Activated CD8-positive, alpha-beta T cell treated with anti-CD3 and anti-CD28 coated beads for 36 hours (primary cell): Measurements from ENCODE around the gene CABP4. TPM values are rescaled to one million over a fixed set of nuclear protein-coding genes. Genes with fewer than 3 reads are reported as not detected.
"Not testable (repeated sequence)": the region's sequence is repeated elsewhere in the genome, so short reads cannot be mapped to it uniquely, and the experiment has no call there.

ENCODE experiments used
- ATAC-seq: fragments of 200-7000 bp; cut with Tn5 transposase; one replicate; pipeline ENCODE4 v1.10.0; 2021; ENCODE audit warnings: mild to moderate bottlenecking, moderate library complexity
- CTCF ChIA-PET: fragments of 350-600 bp; sonication (Branson Sonifier 250); formaldehyde crosslinking; loops from one replicate; lab custom pipeline; 2021; ENCODE audit warnings: antibody characterized with exemption; lab: Charles Lee
- POLR2A ChIA-PET: fragments of 350-600 bp; sonication (Branson Sonifier 250); formaldehyde crosslinking; loops from one replicate; lab custom pipeline; 2021; ENCODE audit warnings: antibody characterized with exemption; lab: Charles Lee
- DNase-seq: peaks from one replicate; pipeline ENCODE4 v3.0.0-alpha.2; 2020
- H3K27ac Mint-ChIP-seq: one replicate; pipeline ENCODE4 v1.8.0; 2021; ENCODE audit warnings: mild to moderate bottlenecking, mixed read lengths
- H3K27me3 Mint-ChIP-seq: one replicate; pipeline ENCODE4 v1.8.0; 2021; ENCODE audit warnings: mixed read lengths
- H3K36me3 Mint-ChIP-seq: one replicate; pipeline ENCODE4 v1.8.0; 2021; ENCODE audit warnings: low read depth, mixed read lengths
- H3K4me1 Mint-ChIP-seq: one replicate; pipeline ENCODE4 v1.8.0; 2021; ENCODE audit warnings: low read depth, mixed read lengths
- H3K4me3 Mint-ChIP-seq: one replicate; pipeline ENCODE4 v1.8.0; 2021; ENCODE audit warnings: mild to moderate bottlenecking, moderate library complexity, mixed read lengths
- H3K9me3 Mint-ChIP-seq: one replicate; pipeline ENCODE4 v1.8.0; 2021; ENCODE audit warnings: mixed read lengths
- CTCF ChIP-seq: fragments of 200-600 bp; IDR thresholded peaks from one replicate; pipeline ENCODE4 v1.8.0; 2022; ENCODE audit warnings: antibody characterized with exemption, mild to moderate bottlenecking
- intact Hi-C: fragments of 100-400 bp; cut with micrococcal nuclease; formaldehyde crosslinking; loops from one replicate; pipeline ENCODE4 v1.10.0; 2022
- total RNA-seq, 2 experiments: library from RNA; stranded (reverse); gene quantifications; one replicate each; pipeline ENCODE4 v1.2.3, GENCODE V29; 2021

Gene CABP4
- total RNA-seq, 2 experiments from 2014 or later = 0.83 to 1.4 TPM

- ChIA-PET POLR2A (interaction anchor here (0.6 to 7.2 kb wide), 16 partner anchors 7 to 145 kb away, joined by 3 to 83 read pairs (median 4); partner anchors contain the start of genes AIP, CABP4, PPP1CA and PTPRCAP), CTCF (interaction anchor here (0.7 to 2.4 kb wide), 13 partner anchors 8 to 123 kb away, joined by 3 to 18 read pairs (median 4); partner anchors contain the start of genes CDK2AP2, PPP1CA, PTPRCAP and RAD9A)
- H3K27ac Mint-ChIP-seq = peak within 1 kb of the TSS; percentile 92
- intact Hi-C loops = no loop called here
- H3K27me3 Mint-ChIP-seq = no peaks in the 10 kb centered on the region
- peaks cover 34% of the 10 kb centered on the region for H3K4me1 Mint-ChIP-seq
- H3K4me3 Mint-ChIP-seq = peak within 1 kb of the TSS; percentile 95
- peak; percentile 28 for TF ChIP-seq CTCF
- DNase-seq (peak; percentile 94), ATAC-seq (peak; percentile 86)
- peaks cover 11% of the 10 kb centered on the region for H3K36me3 Mint-ChIP-seq
- H3K9me3 Mint-ChIP-seq = no peaks in the 10 kb centered on the region
Measured at GRCh38 chr11:67468759-67469507, 13.8 kb downstream of the CABP4 start, which contains the start of gene TMEM134. Gene TMEM134 (minus strand): TSS chr11:67469251. CDS start chr11:67469192, 59 bp downstream.

- ATAC-seq = no peak
- H3K4me3 Mint-ChIP-seq = peak overlapping the region; percentile 95
- no peaks in the 10 kb centered on the region for H3K27me3 Mint-ChIP-seq
- H3K9me3 Mint-ChIP-seq = no peaks in the 10 kb centered on the region
- peaks cover 30% of the 10 kb centered on the region for H3K4me1 Mint-ChIP-seq
- H3K27ac Mint-ChIP-seq = peak overlapping the region; percentile 87
- POLR2A ChIA-PET = interaction anchor here (1.0 to 7.2 kb wide), 6 partner anchors 12 to 49 kb away, joined by 4 to 83 read pairs (median 8); partner anchors contain the start of genes AIP and PTPRCAP
- peaks cover 11% of the 10 kb centered on the region for H3K36me3 Mint-ChIP-seq
- CTCF ChIA-PET = interaction anchor here (0.7 to 2.4 kb wide), 6 partner anchors 9 to 78 kb away, joined by 3 to 18 read pairs (median 4); partner anchors contain the start of genes CDK2AP2, PPP1CA, PTPRCAP and RAD9A
- intact Hi-C loops = no loop called here
- no peak for DNase-seq
- TF ChIP-seq CTCF = no peak
Measured at GRCh38 chr11:67469508-67469811, 14.3 kb downstream of the CABP4 start.

- H3K27me3 Mint-ChIP-seq = no peaks in the 10 kb centered on the region
- ATAC-seq = no peak
- POLR2A ChIA-PET = interaction anchor here (1.6 to 7.2 kb wide), 2 partner anchors 11 to 16 kb away, joined by 7 to 81 read pairs; partner anchors contain the start of gene AIP
Measured at GRCh38 chr11:67470337-67471002, 15.3 kb downstream of the CABP4 start.

GRCh38 chr11:67472882-67473281 is 17.7 kb downstream of the CABP4 start:
- Mint-ChIP-seq H3K36me3 (peaks cover 2% of the 10 kb centered on the region), H3K4me1 (peaks cover 8% of the 10 kb centered on the region), H3K27me3 (no peaks in the 10 kb centered on the region), H3K4me3 (no peak overlapping the region), H3K27ac (no peak overlapping the region), H3K9me3 (no peaks in the 10 kb centered on the region)
- ATAC-seq (no peak), DNase-seq (no peak)
- POLR2A ChIA-PET = interaction anchor here (1.1 kb wide), 1 partner anchor 14 kb away, joined by 4 read pairs; no protein-coding TSS in a partner anchor
- TF ChIP-seq CTCF = no peak
- CTCF ChIA-PET = interaction anchor here (1.6 to 2.2 kb wide), 2 partner anchors 11 to 127 kb away, joined by 5 to 6 read pairs; partner anchors contain the start of gene AIP
- intact Hi-C loops = no loop called here

More at GRCh38 chr11:67470337-67471002, 15.3 kb downstream of the CABP4 start:
- Mint-ChIP-seq H3K4me3 (peak overlapping the region; percentile 95), H3K4me1 (peaks cover 26% of the 10 kb centered on the region), H3K9me3 (no peaks in the 10 kb centered on the region), H3K36me3 (peaks cover 5% of the 10 kb centered on the region), H3K27ac (peak overlapping the region; percentile 6)
- DNase-seq = no peak
- intact Hi-C loops = no loop called here
- TF ChIP-seq CTCF = no peak
- CTCF ChIA-PET = interaction anchor here (0.7 to 1.5 kb wide), 5 partner anchors 10 to 89 kb away, joined by 3 read pairs; partner anchors contain the start of gene AIP

DNA sequence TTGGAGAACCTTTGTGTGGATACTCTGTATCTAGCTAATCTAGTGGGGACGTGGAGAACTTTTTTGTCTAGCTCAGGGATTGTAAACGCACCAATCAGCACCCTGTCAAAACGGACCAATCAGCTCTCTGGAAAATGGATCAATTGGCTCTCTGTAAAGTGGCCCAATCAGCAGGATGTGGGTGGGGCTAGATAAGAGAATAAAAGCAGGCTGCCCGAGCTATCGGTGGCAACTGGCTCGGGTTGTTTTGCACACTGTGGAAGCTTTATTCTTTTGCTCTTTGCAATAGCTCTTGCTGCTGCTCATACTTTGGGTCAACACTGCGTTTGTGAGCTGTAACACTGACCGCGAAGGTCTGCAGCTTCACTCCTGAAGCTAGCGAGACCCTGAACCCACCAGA is 21.5 kb downstream of the CABP4 start:
- H3K27me3 Mint-ChIP-seq, H3K9me3 Mint-ChIP-seq, intact Hi-C loops, ATAC-seq, H3K27ac Mint-ChIP-seq, H3K4me1 Mint-ChIP-seq, H3K4me3 Mint-ChIP-seq, DNase-seq, H3K36me3 Mint-ChIP-seq: not testable (repeated sequence)
- POLR2A ChIA-PET = interaction anchor here (1.1 to 1.5 kb wide), 2 partner anchors 9 to 12 kb away, joined by 3 read pairs; no protein-coding TSS in a partner anchor
- CTCF ChIA-PET = interaction anchor here (1.1 kb wide), 1 partner anchor 95 kb away, joined by 3 read pairs; no protein-coding TSS in a partner anchor

DNA sequence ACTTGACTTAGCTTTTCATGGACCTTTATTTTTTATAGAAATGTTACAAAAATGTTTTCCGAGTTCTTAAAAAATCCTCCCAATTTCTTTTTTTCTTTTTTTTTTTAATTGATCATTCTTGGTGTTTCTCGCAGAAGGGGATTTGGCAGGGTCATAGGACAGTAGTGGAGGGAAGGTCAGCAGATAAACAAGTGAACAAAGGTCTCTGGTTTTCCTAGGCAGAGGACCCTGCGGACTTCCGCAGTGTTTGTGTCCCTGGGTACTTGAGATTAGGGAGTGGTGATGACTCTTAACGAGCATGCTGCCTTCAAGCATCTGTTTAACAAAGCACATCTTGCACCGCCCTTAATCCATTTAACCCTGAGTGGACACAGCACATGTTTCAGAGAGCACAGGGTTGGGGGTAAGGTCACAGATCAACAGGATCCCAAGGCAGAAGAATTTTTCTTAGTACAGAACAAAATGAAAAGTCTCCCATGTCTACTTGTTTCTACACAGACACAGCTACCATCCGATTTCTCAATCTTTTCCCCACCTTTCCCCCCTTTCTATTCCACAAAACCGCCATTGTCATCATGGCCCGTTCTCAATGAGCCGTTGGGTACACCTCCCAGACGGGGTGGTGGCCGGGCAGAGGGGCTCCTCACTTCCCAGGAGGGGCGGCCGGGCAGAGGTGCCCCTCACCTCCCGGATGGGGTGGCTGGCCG is 22.3 kb downstream of the CABP4 start:
- H3K27ac Mint-ChIP-seq, H3K4me1 Mint-ChIP-seq, intact Hi-C loops, H3K9me3 Mint-ChIP-seq, H3K4me3 Mint-ChIP-seq, H3K36me3 Mint-ChIP-seq, ATAC-seq, DNase-seq, H3K27me3 Mint-ChIP-seq: not testable (repeated sequence)
- ChIA-PET POLR2A (interaction anchor here (1.1 kb wide), 1 partner anchor 13 kb away, joined by 3 read pairs; no protein-coding TSS in a partner anchor), CTCF (interaction anchor here (1.1 kb wide), 1 partner anchor 95 kb away, joined by 3 read pairs; no protein-coding TSS in a partner anchor)
